ENCODE results near the gene CPXM2. TPM values are rescaled to one million over a fixed set of nuclear protein-coding genes. Genes with fewer than 3 reads are reported as not detected.

Gene CPXM2
- total RNA-seq, 1 donor from 2014 or later: 15.0 TPM

DNA sequence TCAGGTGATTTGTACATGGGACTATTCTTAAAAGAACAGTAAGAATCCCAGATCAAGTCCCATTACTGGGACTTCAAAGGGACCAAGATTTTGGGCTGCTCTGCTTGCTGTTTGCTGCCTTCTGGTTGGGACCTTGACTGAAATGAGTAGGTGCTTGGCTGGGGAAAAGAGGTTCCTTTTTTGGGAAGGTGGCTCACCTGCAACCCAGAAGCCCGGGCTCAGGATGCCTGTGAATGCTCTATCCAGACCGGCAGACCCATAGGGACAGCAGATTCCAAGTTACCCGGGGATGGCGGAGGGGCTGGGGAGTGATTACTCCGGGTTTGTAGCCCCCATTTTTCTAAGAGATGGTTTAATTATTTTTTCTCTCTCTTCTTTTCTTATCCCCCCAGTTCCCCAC is 104.0 kb downstream of the CPXM2 start:
- TF ChIP-seq CTCF (conservative IDR thresholded peaks at IDR 0.05): no peak
- no peaks in the 10 kb centered on the region for H3K4me1 Mint-ChIP-seq (ENCODE audit: unreplicated experiment)
- no peak overlapping the region for H3K27ac Mint-ChIP-seq
- H3K36me3 Mint-ChIP-seq: peaks cover 5% of the 10 kb centered on the region
- no peaks in the 10 kb centered on the region for H3K9me3 Mint-ChIP-seq
- peaks cover 7% of the 10 kb centered on the region for H3K27me3 Mint-ChIP-seq
- peak; percentile 22 for DNase-seq (ENCODE audit: extremely low spot score, unreplicated experiment)
- no peak overlapping the region for H3K4me3 Mint-ChIP-seq

DNA sequence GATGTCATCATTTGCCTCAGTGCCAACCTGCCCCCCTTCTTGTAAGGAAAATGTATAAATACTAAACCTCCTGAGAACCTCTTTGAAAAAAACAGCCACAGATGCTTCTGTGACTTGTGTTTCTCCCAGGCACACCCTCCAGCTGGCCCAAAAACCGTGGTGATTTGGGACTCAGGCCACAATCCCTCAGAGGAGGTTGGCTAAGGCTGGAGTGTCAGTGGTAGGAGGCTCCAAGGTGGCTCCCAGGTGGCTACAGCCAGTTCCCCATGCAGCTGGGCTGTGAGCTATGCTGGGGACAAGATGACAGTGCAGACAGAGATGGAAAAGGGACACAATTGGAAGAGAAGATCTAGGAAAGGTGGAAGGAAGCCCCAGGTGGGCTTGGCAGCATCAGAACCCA is 104.7 kb downstream of the CPXM2 start:
- Mint-ChIP-seq H3K4me1 (ENCODE audit: unreplicated experiment) (no peaks in the 10 kb centered on the region), H3K27ac (no peak overlapping the region), H3K9me3 (no peaks in the 10 kb centered on the region), H3K4me3 (no peak overlapping the region), H3K27me3 (peaks cover 11% of the 10 kb centered on the region), H3K36me3 (peaks cover 5% of the 10 kb centered on the region)
- DNase-seq (ENCODE audit: extremely low spot score, unreplicated experiment): peak; percentile 22
- TF ChIP-seq CTCF (conservative IDR thresholded peaks at IDR 0.05): no peak

DNA sequence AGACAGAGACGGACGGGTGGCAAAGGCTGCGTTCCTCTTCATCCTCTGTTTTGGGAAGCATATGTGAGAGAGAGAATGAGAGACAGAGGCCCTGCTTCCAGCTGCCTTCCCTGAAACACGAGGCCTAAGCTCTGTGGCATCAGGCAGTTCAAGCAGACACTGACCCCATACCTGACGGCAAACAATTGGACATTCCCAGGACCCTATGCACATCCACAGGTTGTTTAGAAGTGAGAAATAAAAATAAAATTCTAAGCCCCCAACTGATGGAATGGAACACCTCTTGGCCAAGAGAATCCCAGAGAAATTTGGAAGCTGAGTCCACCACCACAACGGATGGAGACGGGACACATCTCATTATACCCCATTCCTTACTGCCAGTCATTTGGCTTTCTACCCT is 105.3 kb downstream of the CPXM2 start:
- peak; percentile 16 for DNase-seq (ENCODE audit: extremely low spot score, unreplicated experiment)
- peaks cover 15% of the 10 kb centered on the region for H3K27me3 Mint-ChIP-seq
- H3K4me1 Mint-ChIP-seq (ENCODE audit: unreplicated experiment): no peaks in the 10 kb centered on the region
- H3K27ac Mint-ChIP-seq: no peak overlapping the region
- H3K9me3 Mint-ChIP-seq: no peaks in the 10 kb centered on the region
- H3K36me3 Mint-ChIP-seq: peaks cover 5% of the 10 kb centered on the region
- no peak overlapping the region for H3K4me3 Mint-ChIP-seq
- no peak for TF ChIP-seq CTCF (conservative IDR thresholded peaks at IDR 0.05)

DNA sequence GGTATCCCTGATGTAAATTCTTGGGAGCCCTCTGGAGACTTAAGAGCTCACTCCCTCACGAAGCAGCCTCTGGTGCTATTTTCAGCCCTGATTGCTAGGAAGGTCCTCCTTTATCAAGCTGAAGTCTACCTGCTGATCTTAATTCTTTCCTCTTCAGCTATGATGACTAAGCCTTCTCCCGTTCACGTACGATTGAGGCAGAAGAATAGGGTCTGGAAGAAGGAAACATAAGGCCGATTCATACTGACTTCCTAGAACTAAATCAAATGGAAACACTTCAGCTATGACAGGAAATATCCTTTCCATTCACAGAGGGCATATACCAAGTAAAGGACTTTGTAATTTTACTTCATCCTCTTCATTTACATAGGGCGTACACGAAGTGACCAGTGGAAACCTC is 107.0 kb downstream of the CPXM2 start:
- no peak for TF ChIP-seq CTCF (conservative IDR thresholded peaks at IDR 0.05)
- Mint-ChIP-seq H3K4me3 (no peak overlapping the region), H3K27me3 (peaks cover 19% of the 10 kb centered on the region), H3K27ac (peak overlapping the region; percentile 41), H3K4me1 (ENCODE audit: unreplicated experiment) (no peaks in the 10 kb centered on the region), H3K9me3 (no peaks in the 10 kb centered on the region), H3K36me3 (no peaks in the 10 kb centered on the region)
- no peak for DNase-seq (ENCODE audit: extremely low spot score, unreplicated experiment)

- Mint-ChIP-seq H3K9me3 (no peaks in the 10 kb centered on the region), H3K4me3 (no peak overlapping the region), H3K36me3 (no peaks in the 10 kb centered on the region), H3K4me1 (ENCODE audit: unreplicated experiment) (no peaks in the 10 kb centered on the region), H3K27ac (peak overlapping the region; percentile 96), H3K27me3 (peaks cover 19% of the 10 kb centered on the region)
- TF ChIP-seq CTCF (conservative IDR thresholded peaks at IDR 0.05): no peak
- no peak for DNase-seq (ENCODE audit: extremely low spot score, unreplicated experiment)
Observed at GRCh38 chr10:123784216-123784615, 107.4 kb downstream of the CPXM2 start.

- H3K4me3 Mint-ChIP-seq: no peak overlapping the region
- DNase-seq (ENCODE audit: extremely low spot score, unreplicated experiment): no peak
- TF ChIP-seq CTCF (conservative IDR thresholded peaks at IDR 0.05): no peak
- H3K9me3 Mint-ChIP-seq: no peaks in the 10 kb centered on the region
- H3K4me1 Mint-ChIP-seq (ENCODE audit: unreplicated experiment): no peaks in the 10 kb centered on the region
- H3K36me3 Mint-ChIP-seq: no peaks in the 10 kb centered on the region
- H3K27me3 Mint-ChIP-seq: peaks cover 22% of the 10 kb centered on the region
- H3K27ac Mint-ChIP-seq: peak overlapping the region; percentile 96
Observed at GRCh38 chr10:123783296-123783695, 108.3 kb downstream of the CPXM2 start.
